Hepatocyte (in vitro differentiated cells): Measurements from ENCODE around the gene THY1.

ENCODE experiments used
- CTCF ChIP-seq: fragments of 200-600 bp; sonication (generic); IDR thresholded peaks from 2 replicates; pipeline ENCODE4 v1.5.1; 2016; ENCODE audit warnings: antibody characterized with exemption, mild to moderate bottlenecking; ENCODE audit not compliant: poor library complexity
- EZH2 ChIP-seq: fragments of 200-600 bp; sonication (generic); IDR thresholded peaks from 2 replicates; pipeline ENCODE4 v1.6.1; 2016; ENCODE audit warnings: antibody characterized with exemption, mild to moderate bottlenecking, borderline replicate concordance
- EZH2phosphoT487 ChIP-seq: fragments of 200-600 bp; sonication (generic); IDR thresholded peaks from one replicate; pipeline ENCODE4 v1.6.1; 2018; ENCODE audit warnings: antibody characterized with exemption, mild to moderate bottlenecking, low read depth, moderate library complexity; ENCODE audit not compliant: unreplicated experiment, severe bottlenecking

DNA sequence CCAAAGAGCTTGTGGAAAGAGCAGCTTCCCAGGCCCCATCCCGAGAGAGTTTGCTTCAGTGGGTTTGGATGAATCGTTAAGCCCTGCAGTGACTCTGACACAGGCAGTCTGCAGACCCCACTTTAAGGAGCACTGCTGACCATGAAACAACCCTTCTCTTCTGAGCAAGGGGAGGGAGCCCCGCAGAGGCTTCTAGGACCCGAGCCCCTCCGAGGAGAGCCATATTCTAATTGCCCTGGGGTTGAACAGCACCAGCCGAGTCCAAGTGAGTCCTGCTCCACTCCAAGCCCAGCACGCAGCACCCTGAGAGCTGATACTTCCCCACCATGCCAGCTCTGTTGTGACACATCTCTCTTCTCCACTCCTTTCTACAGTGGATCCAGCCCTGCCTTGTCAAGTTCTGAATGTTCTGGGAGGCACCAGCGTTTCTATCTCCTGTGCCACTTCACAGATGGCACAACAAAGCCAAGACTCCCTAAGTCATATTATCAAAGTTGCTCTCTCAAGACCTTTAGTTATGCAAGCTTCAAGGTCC lies 51.8 kb downstream of the THY1 start:
- TF ChIP-seq CTCF (no peak), EZH2phosphoT487 (no peak), EZH2 (no peak)
